Sigmoid colon (tissue), 7 donors: ENCODE results near the gene BAG1. TPM values are rescaled to one million over a fixed set of nuclear protein-coding genes. Genes with fewer than 3 reads are reported as not detected.

Experiments used
- DNase-seq: peaks from one replicate; pipeline ENCODE4 v3.0.0-alpha.2; 2019
- H3K27ac ChIP-seq, 4 donors: fragments of 200-600 bp; sonication (generic); one replicate each; pipeline ENCODE4 v1.5.1; 2016 to 2019; ENCODE audit warnings: mild to moderate bottlenecking in 1 of 4
- H3K27me3 ChIP-seq, 3 donors: fragments of 200-600 bp; sonication (generic); one replicate each; pipeline ENCODE4 v1.5.1; 2019; ENCODE audit warnings: mild to moderate bottlenecking in 1 of 3
- H3K36me3 ChIP-seq, 4 donors: fragments of 200-600 bp; sonication (generic); one replicate each; pipeline ENCODE4 v1.5.1; 2016 to 2019
- H3K4me1 ChIP-seq, 4 donors: fragments of 200-600 bp; sonication (generic); one replicate each; pipeline ENCODE4 v1.5.1; 2017 to 2019
- H3K4me3 ChIP-seq, 4 donors: fragments of 200-600 bp; sonication (generic); one replicate each; pipeline ENCODE4 v1.5.1; 2017 to 2019; ENCODE audit warnings: mild to moderate bottlenecking in 2 of 4, moderate library complexity in 1 of 4
- H3K9me3 ChIP-seq, 4 donors: fragments of 200-600 bp in 3 of 4; sonication (generic) in 3 of 4; one replicate each; pipeline versions ENCODE4 v1.5.1 to v1.6.1; 2013 to 2019
- CTCF ChIP-seq, 4 experiments: fragments of 450-650 bp in 3 of 4; fragments of 200-600 bp in 1 of 4; IDR thresholded peaks; one replicate each; pipeline ENCODE4 v1.5.1; 2016 to 2019; ENCODE audit warnings: antibody characterized with exemption in 4 of 4, mild to moderate bottlenecking in 3 of 4, moderate library complexity in 2 of 4
- EP300 ChIP-seq, 4 donors: sonication (generic); formaldehyde crosslinking; IDR thresholded peaks; one replicate each; pipeline ENCODE4 v1.6.1; 2017; ENCODE audit warnings: antibody characterized with exemption in 4 of 4
- POLR2A ChIP-seq, 2 donors: fragments of 450-650 bp; IDR thresholded peaks; one replicate each; pipeline ENCODE4 v1.6.1; 2016; ENCODE audit warnings: antibody characterized with exemption in 2 of 2, mild to moderate bottlenecking in 2 of 2, moderate library complexity in 2 of 2
- POLR2AphosphoS5 ChIP-seq, 4 donors: sonication (generic); formaldehyde crosslinking; IDR thresholded peaks; one replicate each; pipeline ENCODE4 v1.6.1; 2017; ENCODE audit warnings: antibody characterized with exemption in 4 of 4
- WGBS, 2 donors: extraction: QIAGEN DNeasy Blood & Tissue Kit; methylation state at CpG; one replicate each; pipeline ENCODE4 v1.1.7; 2013; 5-methylcytosine and 5-hydroxymethylcytosine counted together
- intact Hi-C: fragments of 100-400 bp; cut with DNase I; formaldehyde crosslinking; loops from one replicate; pipeline ENCODE4 v1.15.1; 2023
- polyA plus RNA-seq, 3 donors: library from polyadenylated mRNA; stranded (reverse); fragments of 200-250 nt; gene quantifications; one replicate each; pipeline ENCODE4 v1.2.3, GENCODE V29; 2013
- total RNA-seq, 4 donors: library from RNA; depleted of rRNA; stranded (reverse); fragments of >200 nt; gene quantifications; one replicate each; pipeline ENCODE4 v1.1.0, GENCODE V29; 2016
- donor health status: healthy with polysubstance abuse.
- donor health status: Bipolar disorder and iron deficiency.
- donor health status: healthy.

Gene BAG1
- total and polyA plus RNA-seq, 7 donors, result 93.3 to 243 (median 160) TPM

- no peaks in the 10 kb centered on the region for H3K4me1 ChIP-seq
- intact Hi-C loops, result no loop called here
- no peak for TF ChIP-seq POLR2AphosphoS5 (IDR thresholded peaks at IDR 0.05)
- TF ChIP-seq EP300 (IDR thresholded peaks at IDR 0.05), result no peak
- no peak for TF ChIP-seq CTCF (IDR thresholded peaks at IDR 0.05)
- no peak for TF ChIP-seq POLR2A (IDR thresholded peaks at IDR 0.05)
- no peak overlapping the region for H3K27ac ChIP-seq
- no peak overlapping the region for H3K4me3 ChIP-seq
- 68 to 80% methylated on average over 6 of the region's 6 CpGs for WGBS, 2 donors
- H3K9me3 ChIP-seq, result no peaks in the 10 kb centered on the region
- peak; percentile 14 for DNase-seq
- no peaks in the 10 kb centered on the region for H3K27me3 ChIP-seq
- H3K36me3 ChIP-seq, result peaks cover 0 to 34% (median 11%) of the 10 kb centered on the region in 4 donors
These were observed 15.3 kb downstream of the BAG1 start for GRCh38 chr9:33249087-33249658.

- H3K36me3 ChIP-seq, result peaks cover 0 to 29% (median 6%) of the 10 kb centered on the region in 4 donors
- WGBS, 2 donors, result 95 to 98% methylated on average over 3 of the region's 3 CpGs
- TF ChIP-seq POLR2A (IDR thresholded peaks at IDR 0.05), result no peak
- no peak for TF ChIP-seq CTCF (IDR thresholded peaks at IDR 0.05)
- TF ChIP-seq POLR2AphosphoS5 (IDR thresholded peaks at IDR 0.05), result no peak
- TF ChIP-seq EP300 (IDR thresholded peaks at IDR 0.05), result no peak
These were observed 15.9 kb downstream of the BAG1 start for GRCh38 chr9:33248606-33249005.

GRCh38 chr9:33246269-33246860 is 18.1 kb downstream of the BAG1 start:
- intact Hi-C loops, result no loop called here
- H3K4me3 ChIP-seq, result no peak overlapping the region
- H3K27ac ChIP-seq, result no peak overlapping the region
- no peaks in the 10 kb centered on the region for H3K9me3 ChIP-seq
- TF ChIP-seq POLR2A (IDR thresholded peaks at IDR 0.05) (no peak), POLR2AphosphoS5 (IDR thresholded peaks at IDR 0.05) (no peak), EP300 (IDR thresholded peaks at IDR 0.05) (no peak), CTCF (IDR thresholded peaks at IDR 0.05) (no peak)
- peak; percentile 57 for DNase-seq
- peaks cover 0 to 8% (median 3%) of the 10 kb centered on the region in 4 donors for H3K36me3 ChIP-seq
- no peaks in the 10 kb centered on the region for H3K27me3 ChIP-seq
- H3K4me1 ChIP-seq, result no peaks in the 10 kb centered on the region
- 95% methylated on average over 9 of the region's 9 CpGs for WGBS, 2 donors

More at GRCh38 chr9:33248606-33249005, 15.9 kb downstream of the BAG1 start:
- H3K4me3 ChIP-seq, result no peak overlapping the region
- no peak overlapping the region for H3K27ac ChIP-seq
- intact Hi-C loops, result no loop called here
- H3K4me1 ChIP-seq, result no peaks in the 10 kb centered on the region
- H3K9me3 ChIP-seq, result no peaks in the 10 kb centered on the region
- no peaks in the 10 kb centered on the region for H3K27me3 ChIP-seq
- peak; percentile 58 for DNase-seq

- Histone ChIP-seq H3K27ac (no peak overlapping the region), H3K4me3 (no peak overlapping the region), H3K36me3 (peaks cover 0 to 7% (median 3%) of the 10 kb centered on the region in 4 donors), H3K4me1 (no peaks in the 10 kb centered on the region), H3K27me3 (no peaks in the 10 kb centered on the region), H3K9me3 (no peaks in the 10 kb centered on the region)
- DNase-seq, result peak; percentile 48
- intact Hi-C loops, result no loop called here
- WGBS, 2 donors, result 90 to 98% methylated on average over 2 of the region's 2 CpGs
- TF ChIP-seq POLR2A (IDR thresholded peaks at IDR 0.05), result no peak
- no peak for TF ChIP-seq POLR2AphosphoS5 (IDR thresholded peaks at IDR 0.05)
- TF ChIP-seq EP300 (IDR thresholded peaks at IDR 0.05), result no peak
- no peak for TF ChIP-seq CTCF (IDR thresholded peaks at IDR 0.05)
These were observed 19.2 kb downstream of the BAG1 start for GRCh38 chr9:33245341-33245740.
